Measurements from ENCODE around the gene RNASE7.

The RNASE7 gene

GRCh38 chr14:21054123-21054767 is 12.1 kb downstream of the RNASE7 start:
- Histone ChIP-seq H3K4me3 (no peak overlapping the region), H3K27ac (no peak overlapping the region)
- no peak for TF ChIP-seq CTCF (IDR thresholded peaks at IDR 0.05)
- DNase-seq (ENCODE audit: low spot score), result no peak

- Histone ChIP-seq H3K27ac (no peak overlapping the region), H3K4me3 (no peak overlapping the region)
- TF ChIP-seq CTCF (IDR thresholded peaks at IDR 0.05), result no peak
These were observed 12.6 kb downstream of the RNASE7 start for GRCh38 chr14:21054768-21055145.

DNA sequence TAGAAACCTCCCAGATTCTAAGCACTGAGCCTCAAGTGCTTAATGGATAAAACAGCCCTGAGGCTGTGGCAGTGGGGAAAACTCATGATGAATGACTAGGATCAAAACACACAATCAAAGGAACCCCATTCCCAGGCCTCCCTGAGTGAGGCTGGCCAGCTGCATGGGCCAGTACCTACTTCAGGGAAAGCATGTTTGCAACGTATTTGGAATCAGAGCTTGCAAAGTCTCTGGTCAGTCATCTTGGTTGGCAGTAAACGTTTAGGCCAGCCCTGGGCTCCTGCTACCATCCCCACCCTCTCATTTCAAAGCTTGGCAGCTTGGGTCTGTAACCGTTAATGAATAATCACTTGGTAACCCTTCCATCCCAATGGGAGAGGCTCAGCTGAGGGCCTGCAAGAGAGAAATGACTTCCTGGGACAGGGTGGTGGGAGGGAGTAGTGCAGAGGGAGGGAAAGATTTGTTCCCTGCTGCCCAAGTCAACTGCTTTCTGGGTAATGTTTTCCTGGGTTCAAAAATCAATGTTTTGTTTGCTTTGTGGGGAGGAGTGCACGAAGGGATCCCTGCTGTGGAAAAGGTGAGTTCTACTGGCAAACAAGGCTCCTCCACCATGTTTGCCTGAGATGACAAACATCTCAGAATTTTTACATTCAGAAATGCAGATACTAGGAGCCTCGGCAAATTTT is 13.4 kb downstream of the RNASE7 start:
- no peak overlapping the region for H3K27ac ChIP-seq
- peak; percentile 35 for DNase-seq (ENCODE audit: low spot score)
- no peak for TF ChIP-seq CTCF (IDR thresholded peaks at IDR 0.05)
- no peak overlapping the region for H3K4me3 ChIP-seq

More at GRCh38 chr14:21054768-21055145, 12.6 kb downstream of the RNASE7 start:
- no peak for DNase-seq (ENCODE audit: low spot score)

- TF ChIP-seq CTCF (IDR thresholded peaks at IDR 0.05), result no peak
- H3K27ac ChIP-seq, result no peak overlapping the region
These were observed 14.5 kb downstream of the RNASE7 start for GRCh38 chr14:21056520-21057163.

DNA sequence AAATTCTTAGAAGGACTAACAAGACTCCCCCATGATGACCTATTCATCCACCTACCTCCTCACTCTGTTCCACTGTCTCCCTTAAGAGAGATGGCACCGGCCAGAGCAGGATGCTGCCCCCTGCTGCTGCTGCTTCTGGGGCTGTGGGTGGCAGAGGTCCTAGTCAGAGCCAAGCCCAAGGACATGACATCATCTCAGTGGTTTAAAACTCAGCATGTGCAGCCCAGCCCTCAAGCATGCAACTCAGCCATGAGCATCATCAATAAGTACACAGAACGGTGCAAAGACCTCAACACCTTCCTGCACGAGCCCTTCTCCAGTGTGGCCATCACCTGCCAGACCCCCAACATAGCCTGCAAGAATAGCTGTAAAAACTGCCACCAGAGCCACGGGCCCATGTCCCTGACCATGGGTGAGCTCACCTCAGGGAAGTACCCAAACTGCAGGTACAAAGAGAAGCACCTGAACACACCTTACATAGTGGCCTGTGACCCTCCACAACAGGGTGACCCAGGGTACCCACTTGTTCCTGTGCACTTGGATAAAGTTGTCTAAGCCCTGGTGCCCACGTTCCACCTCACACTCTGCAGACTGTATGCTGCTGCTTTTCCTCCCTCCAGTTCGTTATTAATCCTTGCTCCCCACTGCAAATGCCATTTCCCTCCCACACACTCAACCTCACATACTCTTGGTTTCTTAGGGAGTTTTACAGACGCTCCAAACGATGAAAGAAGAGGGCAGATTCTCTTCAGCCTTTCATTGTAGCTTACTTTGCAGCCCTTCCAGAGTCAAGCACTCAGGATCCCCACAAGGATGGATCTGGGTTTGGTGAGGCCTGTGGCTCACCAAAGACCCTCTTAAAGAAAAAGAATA is 15.9 kb downstream of the RNASE7 start, which contains the start of gene RNASE8:
Gene RNASE8, plus strand, starts transcription at position 20 of the 873 bp plus-strand sequence. Its CDS starts 71 bp downstream, at position 91.
- TF ChIP-seq CTCF (IDR thresholded peaks at IDR 0.05), result no peak
- no peak within 1 kb of the TSS for H3K27ac ChIP-seq
- DNase-seq (ENCODE audit: low spot score), result peak; percentile 33
- H3K4me3 ChIP-seq, result no peak within 1 kb of the TSS

More at GRCh38 chr14:21056520-21057163, 14.5 kb downstream of the RNASE7 start:
- H3K4me3 ChIP-seq, result no peak overlapping the region
- no peak for DNase-seq (ENCODE audit: low spot score)

GRCh38 chr14:21058903-21059302 is 16.7 kb downstream of the RNASE7 start:
- Histone ChIP-seq H3K4me3 (no peak overlapping the region), H3K27ac (no peak overlapping the region)
- DNase-seq (ENCODE audit: low spot score), result peak; percentile 55
- TF ChIP-seq CTCF (IDR thresholded peaks at IDR 0.05), result no peak

Measured in coronary artery (tissue), 2 donors.